GM18951 (cell line): ENCODE data around the gene ETV6.

Experiments used
- POLR2A ChIP-seq: IDR thresholded peaks from 4 replicates; pipeline ENCODE4 v1.6.1; 2011; ENCODE audit warnings: mild to moderate bottlenecking; ENCODE audit not compliant: insufficient read length, insufficient read depth; ENCODE audit errors: extremely low read depth
- in situ Hi-C: fragments of 300-500 bp; cut with MboI; formaldehyde crosslinking; loops from one replicate; pipeline ENCODE4 v1.12.0; 2022; ENCODE audit warnings: low sequenced_read_pairs, mixed read lengths, inconsistent platforms; ENCODE audit not compliant: unreplicated experiment

The ETV6 gene

GRCh38 chr12:11812586-11813437 lies 163.3 kb downstream of the ETV6 start:
- in situ Hi-C loops, result no loop called here
- no peak for TF ChIP-seq POLR2A

DNA sequence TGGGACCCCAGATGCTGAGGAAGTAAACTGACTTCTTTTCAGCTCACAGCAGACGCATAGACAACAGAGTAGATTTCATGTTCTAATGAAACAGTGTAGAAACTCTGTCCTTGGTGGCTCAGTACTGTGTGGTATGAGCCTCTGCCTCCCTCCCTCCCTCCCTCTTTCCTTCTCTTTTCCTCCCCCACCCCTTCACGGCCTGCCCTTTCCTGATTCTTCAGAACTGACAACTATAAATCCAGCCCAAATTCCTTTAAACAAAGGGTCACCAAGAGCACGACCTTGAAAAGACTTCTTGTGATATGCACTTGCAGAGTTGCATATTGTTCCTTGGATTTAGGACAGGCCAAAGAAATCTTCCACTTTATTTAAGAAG lies 164.0 kb downstream of the ETV6 start:
- TF ChIP-seq POLR2A, result no peak
- in situ Hi-C loops, result no loop called here

GRCh38 chr12:11814374-11814773 lies 164.9 kb downstream of the ETV6 start:
- in situ Hi-C loops, result no loop called here
- no peak for TF ChIP-seq POLR2A

DNA sequence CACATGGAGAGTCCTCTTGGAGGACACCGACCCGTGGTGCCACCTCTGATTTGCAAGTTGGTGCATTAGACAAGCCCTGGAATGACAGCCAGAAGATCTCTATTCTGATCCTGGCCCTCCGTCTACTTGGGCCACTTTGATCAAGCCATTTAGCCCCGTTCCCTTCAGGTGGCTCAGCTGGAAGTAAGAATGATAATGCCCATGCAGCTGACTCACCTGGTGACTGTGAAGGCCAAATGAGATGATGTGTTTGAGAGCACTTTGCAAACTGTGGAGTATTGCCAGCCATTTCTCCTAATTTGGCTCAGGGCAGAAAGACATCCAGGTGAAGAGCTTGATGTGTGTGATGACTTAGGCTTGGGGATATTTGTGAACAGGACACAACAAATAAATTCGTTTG lies 165.9 kb downstream of the ETV6 start:
- no peak for TF ChIP-seq POLR2A
- in situ Hi-C loops, result no loop called here

DNA sequence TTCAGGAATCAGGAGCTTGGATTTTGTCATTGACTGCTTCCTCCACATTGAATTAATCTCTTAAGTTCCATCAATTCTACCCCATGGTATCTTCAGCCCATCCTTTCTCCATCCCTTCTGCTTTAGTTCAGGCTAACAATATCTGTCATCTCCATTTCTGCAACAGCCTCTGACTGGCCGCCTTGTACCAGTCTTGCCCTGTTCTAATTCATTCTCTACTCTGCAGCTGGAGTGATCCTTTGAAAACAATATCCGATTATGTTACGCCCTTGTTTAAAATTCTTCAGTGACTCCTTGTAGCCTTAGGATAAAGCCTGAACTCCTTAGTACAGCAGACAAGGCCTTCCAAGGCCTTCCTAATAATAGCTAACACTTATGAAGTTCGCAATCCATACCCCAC lies 170.2 kb downstream of the ETV6 start:
- in situ Hi-C loops, result no loop called here
- TF ChIP-seq POLR2A, result no peak

DNA sequence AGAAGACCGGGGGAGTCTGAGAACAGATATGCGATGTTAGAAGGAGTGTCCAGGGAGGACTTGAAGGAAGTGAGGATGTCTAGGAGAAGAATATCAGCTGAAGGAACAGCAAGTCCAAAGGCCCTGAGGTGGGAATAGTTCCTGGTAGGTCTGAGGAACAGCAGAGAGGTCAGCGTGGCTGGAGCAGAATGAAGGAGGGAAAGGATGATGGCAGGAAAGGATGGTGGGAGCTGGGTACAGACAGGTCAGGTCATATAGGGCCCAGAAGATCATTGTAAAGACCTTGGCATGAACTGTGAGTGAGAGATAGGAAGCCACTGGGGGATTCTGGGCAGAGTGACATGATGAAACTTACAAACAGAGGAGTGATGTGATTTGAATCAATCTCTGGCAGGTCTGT lies 171.0 kb downstream of the ETV6 start:
- in situ Hi-C loops, result no loop called here
- TF ChIP-seq POLR2A, result no peak

- in situ Hi-C loops, result no loop called here
These were observed 172.1 kb downstream of the ETV6 start for GRCh38 chr12:11821386-11822080.

DNA sequence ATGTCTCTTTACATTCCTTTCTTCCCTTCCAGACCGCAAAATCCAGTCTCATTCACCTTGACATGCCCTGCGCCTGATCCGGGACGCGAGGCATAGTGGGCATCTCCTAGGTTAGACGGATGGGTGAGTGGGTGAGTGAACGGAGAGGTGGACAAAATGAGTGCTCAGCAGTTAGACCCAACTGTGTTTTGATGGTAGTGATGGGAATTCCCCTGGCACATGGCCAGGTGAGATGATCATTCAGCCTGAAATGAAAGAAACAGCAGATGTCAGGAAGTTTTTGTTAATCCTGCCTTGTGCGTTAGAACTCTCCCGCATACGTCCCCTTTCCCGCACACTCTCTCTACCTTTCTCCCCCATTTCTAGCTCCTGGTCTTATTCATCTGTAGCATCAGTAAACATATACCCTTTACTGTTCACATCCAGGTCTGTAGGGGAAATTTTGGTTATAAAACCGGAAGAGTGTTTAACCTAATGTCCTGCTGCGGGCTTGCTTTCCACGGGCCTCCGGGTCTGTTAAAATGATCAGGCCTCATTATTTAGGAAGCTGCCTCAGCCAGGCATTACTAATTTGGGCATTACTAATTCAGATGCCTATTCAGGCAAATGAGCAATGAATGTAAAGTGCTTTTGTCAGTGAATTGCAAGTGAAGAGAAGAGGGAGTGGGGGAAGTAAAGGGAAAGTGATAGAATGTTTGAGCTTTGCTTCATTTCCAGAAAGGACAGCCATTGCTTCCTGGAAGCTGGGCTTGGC lies 172.8 kb downstream of the ETV6 start:
- TF ChIP-seq POLR2A, result no peak
- in situ Hi-C loops, result no loop called here

More at GRCh38 chr12:11821386-11822080, 172.1 kb downstream of the ETV6 start:
- TF ChIP-seq POLR2A, result no peak

DNA sequence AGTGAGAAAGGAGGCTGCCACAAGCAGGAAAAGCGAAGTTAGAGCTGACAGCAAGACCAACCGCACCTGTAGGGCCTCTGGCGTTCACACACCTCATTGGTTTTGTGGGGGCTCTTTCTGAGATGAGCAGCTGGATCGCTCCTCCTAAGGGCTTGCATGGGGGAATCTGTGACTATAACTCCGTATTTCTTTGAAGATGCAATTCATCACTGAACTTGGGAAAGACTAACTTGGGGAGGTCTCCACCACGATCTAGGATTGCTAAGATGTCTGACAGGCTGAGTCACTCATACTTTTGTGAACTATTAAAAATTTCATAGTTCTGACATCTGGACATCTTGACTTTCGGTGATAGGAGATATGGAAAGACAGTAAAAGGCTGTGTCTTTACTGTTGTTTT lies 173.6 kb downstream of the ETV6 start:
- in situ Hi-C loops, result no loop called here
- TF ChIP-seq POLR2A, result peak; percentile 23

DNA sequence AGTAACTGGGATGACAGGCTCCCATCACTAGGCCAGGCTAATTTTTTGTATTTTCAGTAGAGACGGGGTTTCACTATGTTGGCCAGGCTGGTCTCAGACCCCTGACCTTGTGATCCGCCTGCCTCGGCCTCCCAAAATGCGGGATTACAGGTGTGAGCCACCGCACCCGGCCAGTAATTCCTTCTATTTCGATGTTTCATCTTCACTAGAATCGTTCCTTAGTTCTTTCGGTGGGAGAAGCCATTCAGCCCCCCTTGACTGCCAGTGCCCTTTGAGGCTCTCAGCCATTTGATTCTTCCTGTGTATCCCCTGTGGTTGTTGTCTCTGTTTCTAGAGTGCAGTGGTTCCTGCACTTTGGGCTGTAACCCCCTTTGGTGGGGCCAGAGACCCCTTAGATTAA lies 174.1 kb downstream of the ETV6 start:
- in situ Hi-C loops, result no loop called here
- no peak for TF ChIP-seq POLR2A

DNA sequence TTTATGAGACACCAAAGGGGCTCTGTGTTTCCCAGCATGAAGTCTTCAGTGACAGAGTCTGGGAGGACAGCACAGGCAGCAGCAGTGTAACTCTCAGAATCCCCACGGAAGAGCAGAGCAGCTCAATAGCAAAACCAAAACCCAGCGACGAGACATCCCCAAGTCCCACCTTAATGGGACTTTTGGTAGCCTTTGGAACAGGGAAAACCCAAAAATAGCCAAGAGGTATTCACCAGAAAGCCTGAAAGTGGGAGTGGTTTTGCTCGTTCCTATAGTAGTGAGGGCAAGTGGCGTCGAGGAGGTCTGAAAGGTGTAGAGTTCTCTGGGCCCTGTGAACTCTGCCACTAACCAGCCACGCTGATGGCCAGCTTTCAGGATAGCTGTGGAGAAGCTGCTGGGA lies 174.6 kb downstream of the ETV6 start:
- TF ChIP-seq POLR2A, result no peak

DNA sequence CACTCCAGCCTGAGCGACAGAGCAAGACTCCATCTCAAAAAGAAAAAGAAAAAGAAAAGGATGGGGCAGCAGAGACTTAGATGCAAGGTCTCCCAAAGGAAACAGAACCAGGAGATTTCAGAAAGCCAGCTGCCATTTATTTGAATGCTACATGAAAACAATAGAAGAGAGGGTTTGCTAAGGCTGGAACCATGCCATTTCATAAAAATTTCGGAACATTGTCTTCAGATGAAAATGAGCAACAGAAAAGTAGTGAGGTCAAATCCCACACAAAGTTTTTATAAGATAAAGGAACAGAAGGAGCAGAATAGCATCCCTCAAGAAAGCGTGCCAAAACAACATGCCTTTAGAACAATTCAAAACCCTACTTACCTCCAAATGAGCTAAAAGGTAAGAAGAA lies 175.3 kb downstream of the ETV6 start:
- TF ChIP-seq POLR2A, result no peak
- in situ Hi-C loops, result no loop called here

More for the DNA sequence above, 174.6 kb downstream of the ETV6 start:
- in situ Hi-C loops, result no loop called here

GRCh38 chr12:11825278-11825677 lies 175.8 kb downstream of the ETV6 start:
- in situ Hi-C loops, result no loop called here

DNA sequence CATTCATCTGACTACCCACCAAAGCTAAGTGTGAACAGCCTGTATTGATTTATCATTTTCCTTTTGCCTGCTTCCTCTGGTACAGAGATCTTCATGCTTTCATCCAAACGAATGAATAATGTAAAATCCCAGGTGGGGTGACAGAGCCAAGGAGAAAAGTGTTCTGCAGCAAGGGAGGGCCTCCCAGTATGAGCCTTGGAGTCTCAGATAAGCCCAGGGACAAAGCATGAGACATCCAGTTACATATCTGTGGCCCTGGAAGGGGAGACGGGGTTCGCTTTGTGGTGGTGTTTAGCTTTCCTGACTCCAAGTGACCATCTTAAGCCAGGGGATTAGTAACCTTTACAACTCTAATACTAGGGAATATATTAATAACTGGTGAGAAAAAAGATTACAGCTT lies 177.1 kb downstream of the ETV6 start:
- in situ Hi-C loops, result no loop called here

More at GRCh38 chr12:11825278-11825677, 175.8 kb downstream of the ETV6 start:
- TF ChIP-seq POLR2A, result no peak

More for the DNA sequence above, 177.1 kb downstream of the ETV6 start:
- TF ChIP-seq POLR2A, result no peak
